Hepatocyte (in vitro differentiated cells): ENCODE data around the gene PAAF1.

Experiments
- EZH2 ChIP-seq: fragments of 200-600 bp; sonication (generic); IDR thresholded peaks from 2 replicates; pipeline ENCODE4 v1.6.1; 2016; ENCODE audit warnings: antibody characterized with exemption, mild to moderate bottlenecking, borderline replicate concordance
- EZH2phosphoT487 ChIP-seq: fragments of 200-600 bp; sonication (generic); IDR thresholded peaks from one replicate; pipeline ENCODE4 v1.6.1; 2018; ENCODE audit warnings: antibody characterized with exemption, mild to moderate bottlenecking, low read depth, moderate library complexity; ENCODE audit not compliant: unreplicated experiment, severe bottlenecking
- TF ChIP-seq, protein P1 (sequence below): fragments of 200-600 bp; sonication (generic); IDR thresholded peaks from 2 replicates; pipeline ENCODE4 v1.5.1; 2016; ENCODE audit warnings: antibody characterized with exemption, mild to moderate bottlenecking; ENCODE audit not compliant: poor library complexity

DNA sequence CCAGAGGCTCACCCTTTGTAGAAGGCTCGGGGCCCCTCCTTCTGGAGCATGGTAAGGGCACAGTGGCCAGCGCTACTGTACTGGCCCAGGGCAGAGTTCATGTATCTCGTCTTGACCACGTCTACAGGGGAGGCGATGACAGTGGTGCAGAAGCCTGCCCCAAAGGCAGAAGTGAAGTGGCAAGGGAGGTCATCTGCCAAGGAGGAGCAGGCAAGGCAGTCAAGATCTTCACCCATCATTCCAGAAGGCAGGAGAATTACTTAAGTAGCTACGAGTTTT is 98.6 kb downstream of the PAAF1 start:
- TF ChIP-seq, protein P1, sequence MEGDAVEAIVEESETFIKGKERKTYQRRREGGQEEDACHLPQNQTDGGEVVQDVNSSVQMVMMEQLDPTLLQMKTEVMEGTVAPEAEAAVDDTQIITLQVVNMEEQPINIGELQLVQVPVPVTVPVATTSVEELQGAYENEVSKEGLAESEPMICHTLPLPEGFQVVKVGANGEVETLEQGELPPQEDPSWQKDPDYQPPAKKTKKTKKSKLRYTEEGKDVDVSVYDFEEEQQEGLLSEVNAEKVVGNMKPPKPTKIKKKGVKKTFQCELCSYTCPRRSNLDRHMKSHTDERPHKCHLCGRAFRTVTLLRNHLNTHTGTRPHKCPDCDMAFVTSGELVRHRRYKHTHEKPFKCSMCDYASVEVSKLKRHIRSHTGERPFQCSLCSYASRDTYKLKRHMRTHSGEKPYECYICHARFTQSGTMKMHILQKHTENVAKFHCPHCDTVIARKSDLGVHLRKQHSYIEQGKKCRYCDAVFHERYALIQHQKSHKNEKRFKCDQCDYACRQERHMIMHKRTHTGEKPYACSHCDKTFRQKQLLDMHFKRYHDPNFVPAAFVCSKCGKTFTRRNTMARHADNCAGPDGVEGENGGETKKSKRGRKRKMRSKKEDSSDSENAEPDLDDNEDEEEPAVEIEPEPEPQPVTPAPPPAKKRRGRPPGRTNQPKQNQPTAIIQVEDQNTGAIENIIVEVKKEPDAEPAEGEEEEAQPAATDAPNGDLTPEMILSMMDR = no peak
- TF ChIP-seq EZH2 (no peak), EZH2phosphoT487 (no peak)
